ENCODE results near the gene FANCE. TPM values are rescaled to one million over a fixed set of nuclear protein-coding genes. Genes with fewer than 3 reads are reported as not detected.

The FANCE gene
- polyA plus RNA-seq, 1 donor from 2014 or later: 7.1 TPM

DNA sequence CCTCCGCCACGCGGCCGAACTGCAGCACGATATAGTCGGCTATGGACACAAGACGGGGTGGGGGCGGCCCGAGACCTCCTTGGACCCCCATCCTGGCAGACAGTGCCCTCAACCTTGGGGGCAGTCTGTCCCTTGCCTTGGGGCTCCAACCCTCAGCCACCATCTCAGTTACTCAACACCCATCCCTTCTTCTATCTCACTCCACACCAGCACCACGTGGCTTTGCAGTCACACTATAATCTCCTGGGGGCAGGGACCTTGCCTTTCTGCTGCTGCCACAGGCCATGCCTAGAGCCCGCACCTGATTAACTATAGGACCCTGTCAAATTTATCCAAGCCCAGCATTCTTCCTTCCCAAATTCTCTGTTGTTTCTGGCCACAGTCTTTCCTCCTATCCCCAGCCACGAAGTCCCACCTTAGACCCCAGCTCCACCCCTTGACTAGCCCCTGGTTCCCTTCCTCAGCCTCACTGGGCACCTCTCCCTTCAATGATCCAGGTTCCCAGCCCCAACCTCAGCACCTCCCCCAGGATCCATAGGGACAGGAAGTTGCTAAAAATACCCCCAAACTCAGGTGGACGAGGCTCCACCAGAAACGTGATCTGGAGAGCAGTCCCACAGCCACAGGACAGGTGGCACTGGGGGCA lies 46.4 kb downstream of the FANCE start:
- Histone ChIP-seq H3K9ac (ENCODE audit: low read length) (no peak overlapping the region), H3K36me3 (ENCODE audit: insufficient read depth, low read length) (no peaks in the 10 kb centered on the region), H3K4me2 (ENCODE audit: low read length) (no peak overlapping the region), H3K9me2 (ENCODE audit: insufficient read depth, low read length) (no peaks in the 10 kb centered on the region), H3F3A (ENCODE audit: insufficient read depth, low read length, poor library complexity, severe bottlenecking) (no peaks in the 10 kb centered on the region), H3K9me3 (ENCODE audit: low read length) (no peaks in the 10 kb centered on the region), H2AFZ (ENCODE audit: low read depth, low read length) (no peak overlapping the region), H3K4me3 (ENCODE audit: low read length) (no peak overlapping the region), H3K27me3 (ENCODE audit: insufficient read depth, low read depth, low read length) (peaks cover 31% of the 10 kb centered on the region), H3K27ac (ENCODE audit: low read length) (no peak overlapping the region), H3K79me2 (replicated peaks; ENCODE audit: insufficient read depth, low read length) (no peaks in the 10 kb centered on the region), H4K20me1 (ENCODE audit: insufficient read depth) (no peaks in the 10 kb centered on the region)
- TF ChIP-seq, protein P1, sequence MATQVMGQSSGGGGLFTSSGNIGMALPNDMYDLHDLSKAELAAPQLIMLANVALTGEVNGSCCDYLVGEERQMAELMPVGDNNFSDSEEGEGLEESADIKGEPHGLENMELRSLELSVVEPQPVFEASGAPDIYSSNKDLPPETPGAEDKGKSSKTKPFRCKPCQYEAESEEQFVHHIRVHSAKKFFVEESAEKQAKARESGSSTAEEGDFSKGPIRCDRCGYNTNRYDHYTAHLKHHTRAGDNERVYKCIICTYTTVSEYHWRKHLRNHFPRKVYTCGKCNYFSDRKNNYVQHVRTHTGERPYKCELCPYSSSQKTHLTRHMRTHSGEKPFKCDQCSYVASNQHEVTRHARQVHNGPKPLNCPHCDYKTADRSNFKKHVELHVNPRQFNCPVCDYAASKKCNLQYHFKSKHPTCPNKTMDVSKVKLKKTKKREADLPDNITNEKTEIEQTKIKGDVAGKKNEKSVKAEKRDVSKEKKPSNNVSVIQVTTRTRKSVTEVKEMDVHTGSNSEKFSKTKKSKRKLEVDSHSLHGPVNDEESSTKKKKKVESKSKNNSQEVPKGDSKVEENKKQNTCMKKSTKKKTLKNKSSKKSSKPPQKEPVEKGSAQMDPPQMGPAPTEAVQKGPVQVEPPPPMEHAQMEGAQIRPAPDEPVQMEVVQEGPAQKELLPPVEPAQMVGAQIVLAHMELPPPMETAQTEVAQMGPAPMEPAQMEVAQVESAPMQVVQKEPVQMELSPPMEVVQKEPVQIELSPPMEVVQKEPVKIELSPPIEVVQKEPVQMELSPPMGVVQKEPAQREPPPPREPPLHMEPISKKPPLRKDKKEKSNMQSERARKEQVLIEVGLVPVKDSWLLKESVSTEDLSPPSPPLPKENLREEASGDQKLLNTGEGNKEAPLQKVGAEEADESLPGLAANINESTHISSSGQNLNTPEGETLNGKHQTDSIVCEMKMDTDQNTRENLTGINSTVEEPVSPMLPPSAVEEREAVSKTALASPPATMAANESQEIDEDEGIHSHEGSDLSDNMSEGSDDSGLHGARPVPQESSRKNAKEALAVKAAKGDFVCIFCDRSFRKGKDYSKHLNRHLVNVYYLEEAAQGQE (IDR thresholded peaks at IDR 0.05; ENCODE audit: borderline replicate concordance): no peak
- TF ChIP-seq, protein P2, sequence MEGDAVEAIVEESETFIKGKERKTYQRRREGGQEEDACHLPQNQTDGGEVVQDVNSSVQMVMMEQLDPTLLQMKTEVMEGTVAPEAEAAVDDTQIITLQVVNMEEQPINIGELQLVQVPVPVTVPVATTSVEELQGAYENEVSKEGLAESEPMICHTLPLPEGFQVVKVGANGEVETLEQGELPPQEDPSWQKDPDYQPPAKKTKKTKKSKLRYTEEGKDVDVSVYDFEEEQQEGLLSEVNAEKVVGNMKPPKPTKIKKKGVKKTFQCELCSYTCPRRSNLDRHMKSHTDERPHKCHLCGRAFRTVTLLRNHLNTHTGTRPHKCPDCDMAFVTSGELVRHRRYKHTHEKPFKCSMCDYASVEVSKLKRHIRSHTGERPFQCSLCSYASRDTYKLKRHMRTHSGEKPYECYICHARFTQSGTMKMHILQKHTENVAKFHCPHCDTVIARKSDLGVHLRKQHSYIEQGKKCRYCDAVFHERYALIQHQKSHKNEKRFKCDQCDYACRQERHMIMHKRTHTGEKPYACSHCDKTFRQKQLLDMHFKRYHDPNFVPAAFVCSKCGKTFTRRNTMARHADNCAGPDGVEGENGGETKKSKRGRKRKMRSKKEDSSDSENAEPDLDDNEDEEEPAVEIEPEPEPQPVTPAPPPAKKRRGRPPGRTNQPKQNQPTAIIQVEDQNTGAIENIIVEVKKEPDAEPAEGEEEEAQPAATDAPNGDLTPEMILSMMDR (IDR thresholded peaks at IDR 0.05; ENCODE audit: poor library complexity, severe bottlenecking): no peak
- TF ChIP-seq EP300 (conservative IDR thresholded peaks at IDR 0.05; ENCODE audit: poor library complexity, severe bottlenecking) (no peak), RAD21 (conservative IDR thresholded peaks at IDR 0.05) (no peak), EZH2 (IDR thresholded peaks at IDR 0.05; ENCODE audit: borderline replicate concordance, insufficient read depth, low read length, poor library complexity, severe bottlenecking) (no peak), SMC3 (conservative IDR thresholded peaks at IDR 0.05; ENCODE audit: poor library complexity) (no peak), POLR2AphosphoS5 (IDR thresholded peaks at IDR 0.05) (no peak), MXI1 (conservative IDR thresholded peaks at IDR 0.05; ENCODE audit: poor library complexity, severe bottlenecking) (no peak), TAF1 (IDR thresholded peaks at IDR 0.05; ENCODE audit: low read depth) (no peak)

DNA sequence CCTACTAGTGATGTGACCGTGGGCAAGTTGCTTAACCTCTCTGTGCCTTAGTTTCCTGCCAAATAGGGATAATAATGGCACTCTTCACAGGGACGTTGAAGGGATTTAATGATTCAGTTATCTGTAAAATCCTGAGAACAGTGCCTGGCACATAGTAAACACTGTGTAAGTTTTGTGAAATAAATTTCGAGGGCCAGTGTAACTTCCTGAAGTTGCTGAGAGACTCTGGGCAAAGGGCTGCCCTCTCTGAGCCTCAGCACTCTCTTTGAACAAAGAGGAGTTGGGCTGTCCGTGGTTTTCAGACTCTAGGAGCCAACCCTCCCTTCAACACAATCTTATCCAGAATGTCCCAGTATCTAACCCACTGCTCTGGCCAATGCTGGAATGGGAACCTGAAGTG lies 47.2 kb downstream of the FANCE start:
- no peak overlapping the region for H3K4me2 ChIP-seq (ENCODE audit: low read length)
- no peaks in the 10 kb centered on the region for H3F3A ChIP-seq (ENCODE audit: insufficient read depth, low read length, poor library complexity, severe bottlenecking)
- H3K9me2 ChIP-seq (ENCODE audit: insufficient read depth, low read length): no peaks in the 10 kb centered on the region
- H4K20me1 ChIP-seq (ENCODE audit: insufficient read depth): no peaks in the 10 kb centered on the region
- no peaks in the 10 kb centered on the region for H3K9me3 ChIP-seq (ENCODE audit: low read length)
- no peak overlapping the region for H3K9ac ChIP-seq (ENCODE audit: low read length)
- H3K79me2 ChIP-seq (replicated peaks; ENCODE audit: insufficient read depth, low read length): no peaks in the 10 kb centered on the region
- no peaks in the 10 kb centered on the region for H3K36me3 ChIP-seq (ENCODE audit: insufficient read depth, low read length)
- no peak overlapping the region for H3K27ac ChIP-seq (ENCODE audit: low read length)
- H3K27me3 ChIP-seq (ENCODE audit: insufficient read depth, low read depth, low read length): peaks cover 31% of the 10 kb centered on the region
- TF ChIP-seq RAD21 (conservative IDR thresholded peaks at IDR 0.05) (no peak), EZH2 (IDR thresholded peaks at IDR 0.05; ENCODE audit: borderline replicate concordance, insufficient read depth, low read length, poor library complexity, severe bottlenecking) (no peak), POLR2AphosphoS5 (IDR thresholded peaks at IDR 0.05) (no peak), EP300 (conservative IDR thresholded peaks at IDR 0.05; ENCODE audit: poor library complexity, severe bottlenecking) (no peak), MXI1 (conservative IDR thresholded peaks at IDR 0.05; ENCODE audit: poor library complexity, severe bottlenecking) (no peak), SMC3 (conservative IDR thresholded peaks at IDR 0.05; ENCODE audit: poor library complexity) (no peak), TAF1 (IDR thresholded peaks at IDR 0.05; ENCODE audit: low read depth) (no peak)
- TF ChIP-seq, protein P1 (IDR thresholded peaks at IDR 0.05; ENCODE audit: borderline replicate concordance): no peak
- TF ChIP-seq, protein P2 (IDR thresholded peaks at IDR 0.05; ENCODE audit: poor library complexity, severe bottlenecking): no peak
- H3K4me3 ChIP-seq (ENCODE audit: low read length): no peak overlapping the region
- no peak overlapping the region for H2AFZ ChIP-seq (ENCODE audit: low read depth, low read length)
